GM03348 (cell line): ENCODE data around the gene CPAMD8.
A peak's percentile ranks its signal among the peaks of the same experiment; 100 is the strongest.

Experiments
- DNase-seq: peaks from one replicate; pipeline ENCODE4 v3.0.0; 2012; ENCODE audit warnings: low spot score

CPAMD8 gene

DNA sequence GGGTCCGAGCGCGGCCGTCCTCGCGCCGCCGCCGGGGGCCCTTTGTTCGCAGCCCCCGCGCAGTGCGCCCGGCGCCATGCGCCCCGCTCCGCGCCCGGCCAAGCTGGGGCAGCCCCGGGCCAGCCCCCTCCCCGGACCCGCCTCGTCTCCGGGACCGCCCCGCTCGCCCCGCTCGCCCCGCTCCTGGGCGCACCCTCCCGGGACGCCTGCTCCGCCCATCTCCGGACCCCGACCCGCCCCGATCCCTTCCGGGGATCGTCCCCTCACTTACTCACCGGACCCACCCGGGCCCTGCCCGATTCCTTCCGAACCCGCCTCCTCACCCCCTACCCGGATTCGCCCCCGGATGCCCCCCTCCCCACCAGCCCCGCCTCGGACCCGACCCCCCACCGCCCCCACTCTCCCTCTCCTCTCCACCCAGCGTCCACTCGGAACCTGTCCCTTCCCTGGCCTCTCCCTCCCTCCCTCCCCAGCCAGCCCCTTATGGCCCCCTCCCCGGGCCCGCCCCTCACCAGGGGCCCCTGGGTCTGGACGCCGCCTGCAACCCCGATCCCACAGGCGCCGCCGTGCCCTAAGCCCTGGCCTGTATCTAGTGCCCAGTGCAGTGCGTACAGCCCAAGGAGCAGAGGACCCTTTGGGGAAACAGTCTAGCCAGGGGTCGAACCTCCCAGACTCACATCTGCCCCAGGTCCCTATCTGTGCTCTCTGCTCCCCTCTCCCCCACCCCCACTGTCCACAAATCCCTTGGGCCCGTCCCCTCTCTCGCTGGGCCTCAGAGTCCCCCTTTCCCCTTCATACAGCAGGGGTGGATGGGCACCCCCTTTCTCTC, at the start of gene CPAMD8:
TSS of gene CPAMD8 (minus strand) at position 105 of the 829 bp plus-strand sequence. CDS start 168 bp downstream, outside the sequence.
- DNase-seq, result no peak

DNA sequence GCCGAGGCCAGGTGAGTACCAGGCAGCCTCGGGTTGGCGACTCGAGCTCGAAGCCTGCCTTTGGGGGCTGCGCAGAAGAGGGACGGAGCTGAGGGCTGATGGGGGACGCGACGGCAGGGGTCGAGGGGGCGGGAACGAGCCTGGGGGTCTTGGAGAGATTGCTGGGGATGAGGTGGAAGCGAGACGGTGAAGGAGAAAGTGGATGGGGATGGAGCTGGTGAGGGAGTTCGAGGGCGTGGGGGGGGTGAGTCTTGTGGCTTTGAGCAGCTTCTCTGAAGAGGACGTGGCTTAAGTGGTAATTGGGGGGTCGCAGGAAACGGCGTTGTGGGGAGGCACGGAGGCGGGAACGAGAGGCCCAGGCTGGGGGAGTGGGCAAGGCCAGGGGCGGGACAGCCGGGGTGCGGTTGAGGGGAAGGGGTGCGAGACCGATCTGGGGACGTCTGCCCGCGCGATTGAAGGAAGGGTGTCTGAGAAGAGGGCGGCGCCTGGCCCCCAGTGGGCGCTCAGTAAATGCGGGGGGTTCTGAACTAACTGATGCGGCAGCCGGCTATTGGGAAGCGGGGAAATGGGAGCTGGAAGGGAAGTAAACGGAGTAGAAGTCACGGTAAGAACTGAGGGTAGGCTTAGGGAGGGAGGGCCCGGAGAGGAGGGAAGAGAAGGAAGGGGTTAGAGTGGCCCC, 49.4 kb upstream of the CPAMD8 start:
- peak; percentile 47 for DNase-seq

DNA sequence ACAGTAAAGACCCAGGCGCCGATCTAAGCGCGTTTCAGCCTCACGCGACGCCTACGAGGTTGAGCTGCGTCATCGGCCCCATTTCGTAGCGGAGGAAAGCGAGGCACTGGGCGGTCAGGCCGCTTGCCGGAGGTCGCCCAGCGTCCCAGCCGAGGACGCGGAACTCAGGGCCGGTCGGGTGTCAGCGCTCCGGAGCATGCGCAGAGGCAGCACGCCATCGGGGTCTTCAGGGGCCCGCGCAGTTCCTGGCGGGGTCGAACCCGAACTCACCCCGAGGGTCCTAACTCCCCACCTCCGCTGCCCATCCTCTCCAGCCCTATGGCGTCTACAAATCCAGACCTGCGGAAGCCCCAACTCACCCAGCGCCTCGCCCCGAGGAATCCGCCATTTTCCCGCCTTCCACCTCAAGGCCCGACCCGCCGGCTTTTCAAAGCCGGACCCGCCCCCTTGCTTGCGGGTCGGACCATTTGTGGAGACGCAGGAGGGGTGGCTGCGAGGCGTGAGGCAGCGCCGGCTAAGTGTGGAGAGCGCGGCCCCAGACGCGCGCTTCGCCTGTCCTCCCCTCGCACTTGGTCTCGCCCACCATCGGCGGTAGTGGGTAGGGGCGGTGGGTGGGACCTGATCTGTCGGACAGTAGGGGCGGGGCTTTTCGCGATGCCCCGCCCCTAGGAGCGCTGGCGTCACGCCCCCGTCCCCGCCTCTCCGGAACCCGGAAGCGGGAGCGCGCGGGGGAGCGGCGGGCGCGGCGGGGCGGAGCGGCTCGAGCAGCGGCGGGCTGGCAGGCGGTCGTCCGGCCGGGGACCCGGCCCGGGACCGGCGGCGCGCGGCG, 48.6 kb upstream of the CPAMD8 start, which contains the start of the genes HAUS8 and MYO9B:
TSS of gene HAUS8 (minus strand) at position 418 of the 829 bp plus-strand sequence. CDS start at position 388, 30 bp downstream.
TSS of gene MYO9B (plus strand) at position 743 of the 829 bp plus-strand sequence. CDS start 25,941 bp downstream, outside the sequence.
- DNase-seq, result peak; percentile 99

DNA sequence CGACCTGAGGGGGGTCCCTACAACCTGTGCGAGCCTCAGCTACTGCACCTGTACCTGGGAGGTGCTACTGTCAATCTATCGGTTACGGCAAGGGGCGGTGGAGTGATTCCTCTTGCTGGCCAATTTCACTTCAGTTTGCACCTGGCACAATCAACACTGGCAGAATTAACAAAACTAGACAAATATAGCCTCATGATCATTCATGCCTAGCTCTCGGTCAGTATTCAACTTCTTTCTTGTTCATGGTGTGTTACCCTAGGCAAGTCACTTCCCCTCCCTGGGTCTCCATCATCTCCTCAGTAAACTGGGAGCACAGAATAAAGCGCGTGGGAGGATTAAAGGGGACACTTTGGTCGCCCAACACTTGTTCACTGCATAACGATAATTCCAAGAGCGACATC, 48.0 kb upstream of the CPAMD8 start:
- no peak for DNase-seq

DNA sequence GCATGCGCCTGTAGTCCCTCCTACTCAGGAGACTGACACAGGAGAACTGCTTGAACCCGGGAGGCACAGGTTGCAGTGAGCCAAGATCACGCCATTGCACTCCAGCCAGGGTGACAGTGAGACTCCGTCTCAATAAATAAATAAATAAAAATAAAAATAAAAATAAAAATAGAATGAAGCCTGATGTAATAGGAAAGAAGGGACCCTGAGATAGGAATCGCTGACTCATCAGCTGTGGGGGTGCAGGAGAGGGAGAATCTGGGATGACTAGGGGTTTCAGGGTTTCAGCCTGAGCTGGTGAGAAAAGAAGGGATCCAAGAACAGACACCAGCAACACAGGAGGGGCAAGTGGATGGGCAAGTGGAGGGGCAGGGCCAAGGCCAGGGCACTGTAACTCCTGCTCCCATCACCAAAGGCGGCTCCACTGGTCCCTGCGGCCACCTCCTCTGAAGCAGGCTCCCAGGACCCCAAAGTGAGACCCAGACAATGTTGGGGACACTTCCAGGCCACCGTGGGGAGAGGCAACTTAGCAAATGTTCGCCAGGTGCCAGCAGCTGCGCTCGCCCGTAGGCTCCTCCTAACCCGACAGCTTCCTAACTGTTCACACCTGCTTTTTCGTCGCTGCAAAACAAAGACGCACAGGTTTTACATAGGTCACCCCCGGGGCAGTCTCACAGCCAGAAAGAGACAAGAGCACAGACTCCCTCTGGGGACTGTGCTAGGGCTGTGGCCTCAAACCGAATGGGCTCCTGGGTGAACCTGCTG, 47.4 kb upstream of the CPAMD8 start:
- DNase-seq, result no peak

DNA sequence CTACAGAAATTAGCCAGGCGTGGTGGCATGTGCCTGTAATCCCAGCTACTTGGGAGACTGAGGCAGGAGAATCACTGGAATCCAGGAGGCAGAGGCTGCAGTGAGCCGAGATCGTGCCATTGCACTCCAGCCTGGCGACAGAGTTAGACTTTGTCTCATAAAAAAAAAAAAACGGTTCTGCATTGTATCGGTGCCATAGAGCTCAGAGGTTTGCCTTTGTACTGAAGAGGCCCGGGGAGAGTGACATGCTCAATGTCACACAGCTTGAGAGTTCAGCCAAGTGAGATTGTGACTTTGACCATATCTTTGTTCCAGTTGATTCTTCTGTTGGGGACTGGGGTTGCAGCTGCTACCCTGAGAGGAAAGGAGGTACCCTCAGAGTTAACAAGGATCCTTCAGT, 44.3 kb upstream of the CPAMD8 start:
- no peak for DNase-seq

DNA sequence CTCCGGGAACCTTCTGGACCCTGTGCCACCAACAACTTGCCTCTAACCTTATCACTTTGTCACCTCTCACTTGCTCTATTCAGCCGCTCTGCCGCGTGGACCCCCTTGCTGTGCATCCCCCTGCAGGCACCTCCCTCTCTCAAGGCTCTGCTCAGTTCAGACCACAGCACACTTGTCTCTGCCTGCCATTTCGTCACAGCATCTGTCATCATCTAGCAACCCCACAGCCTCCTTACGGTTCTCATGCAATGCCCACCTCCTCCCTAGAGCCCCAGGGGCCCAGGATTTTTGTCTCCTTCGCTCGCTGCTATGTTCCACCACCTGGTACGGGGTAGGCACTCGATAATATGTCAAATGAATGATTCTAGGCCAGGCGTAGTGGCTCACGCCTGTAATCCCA, 43.8 kb upstream of the CPAMD8 start:
- DNase-seq, result no peak

DNA sequence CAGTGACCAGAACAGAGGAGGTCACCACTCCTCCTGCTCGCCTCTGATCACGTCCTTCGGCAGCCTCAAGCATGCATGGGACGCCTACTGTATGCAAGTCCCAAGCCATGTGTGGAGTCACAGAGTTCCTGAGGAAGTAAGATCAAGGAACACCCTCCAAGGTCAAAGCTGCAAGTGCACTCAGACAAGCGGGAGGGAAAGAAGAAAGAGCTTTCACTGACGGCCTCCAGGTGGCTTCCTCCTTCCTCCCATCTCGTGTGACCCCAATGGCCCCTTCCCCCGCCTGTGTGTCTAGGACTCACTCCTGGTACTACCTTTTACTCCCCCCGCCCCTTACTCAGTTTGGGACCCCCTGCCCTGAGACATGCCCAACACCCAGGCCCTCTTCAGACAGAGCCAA, 42.6 kb upstream of the CPAMD8 start:
- no peak for DNase-seq

DNA sequence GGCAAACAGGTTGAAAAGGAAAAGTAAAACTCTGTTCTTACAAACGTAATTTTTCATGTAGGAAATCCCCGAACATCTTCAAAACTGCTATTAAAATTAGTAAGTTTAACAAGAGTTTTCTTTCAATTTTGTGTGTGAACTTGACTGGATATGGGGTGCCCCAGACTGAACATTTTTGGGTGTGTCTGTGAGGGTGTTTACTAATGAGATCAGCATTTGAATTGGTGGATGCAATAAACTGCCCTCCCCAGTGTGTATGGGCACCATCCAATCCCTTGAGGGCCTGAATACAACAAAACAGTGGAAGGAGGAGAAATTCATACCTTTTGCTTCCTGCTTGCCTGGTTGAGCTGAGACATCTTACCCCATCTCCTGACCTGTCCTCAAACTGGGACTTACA, 36.8 kb upstream of the CPAMD8 start:
- no peak for DNase-seq

DNA sequence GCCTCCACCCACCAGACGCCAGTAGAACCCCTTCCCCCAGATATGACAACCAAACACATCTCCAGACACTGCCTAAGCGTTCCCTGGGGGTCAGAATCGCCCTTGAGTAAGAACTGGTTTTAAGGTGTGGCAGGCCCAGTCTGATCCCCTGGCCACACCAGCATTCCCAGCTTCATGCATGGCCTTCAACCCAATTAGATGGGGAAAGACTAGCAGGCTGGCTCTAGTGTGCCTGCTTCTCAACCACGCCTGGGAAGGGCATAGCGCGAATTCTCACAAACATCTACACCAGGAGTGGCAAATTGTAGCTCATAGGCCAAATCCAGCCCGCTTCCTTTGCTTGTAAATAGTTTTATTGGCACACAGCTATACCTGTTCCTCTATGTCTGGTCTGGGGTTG, 35.1 kb upstream of the CPAMD8 start:
- no peak for DNase-seq

DNA sequence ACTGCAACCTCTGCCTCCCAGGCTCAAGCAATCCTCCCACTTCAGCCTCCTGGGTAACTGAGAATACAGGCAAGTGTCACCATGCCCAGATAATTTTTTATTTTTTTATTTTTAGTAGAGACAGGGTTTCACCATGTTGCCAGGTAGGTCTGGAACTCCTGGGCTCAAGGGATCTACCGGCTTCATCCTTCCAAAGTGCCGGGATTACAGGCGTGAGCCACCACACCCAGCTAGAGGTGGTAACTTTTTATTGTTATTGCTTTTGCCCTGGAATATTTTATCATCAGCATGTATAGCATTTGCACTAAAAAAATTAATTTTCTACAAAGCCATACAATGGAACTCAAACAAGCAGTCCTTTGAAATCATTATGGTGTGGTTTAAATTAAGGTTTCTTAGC, 34.6 kb upstream of the CPAMD8 start:
- no peak for DNase-seq

DNA sequence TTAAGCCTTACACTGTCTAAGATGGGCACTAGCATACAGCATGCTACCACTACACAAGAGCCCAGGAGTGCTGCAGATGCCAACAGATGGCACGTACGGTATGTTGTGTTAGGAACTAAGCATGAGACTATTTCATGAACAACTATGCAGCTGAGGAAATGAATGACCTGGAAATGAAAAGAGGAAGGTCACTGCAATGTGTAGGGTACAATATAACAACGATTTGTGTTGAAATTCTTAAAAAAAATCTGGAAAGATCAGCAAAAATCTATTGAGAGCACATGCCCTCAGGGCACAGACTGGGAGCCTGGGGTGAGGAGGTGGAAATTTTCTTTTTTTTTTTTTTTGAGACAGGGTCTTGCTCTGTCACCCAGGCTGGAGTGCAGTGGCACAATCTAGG, 34.2 kb upstream of the CPAMD8 start:
- DNase-seq, result no peak

DNA sequence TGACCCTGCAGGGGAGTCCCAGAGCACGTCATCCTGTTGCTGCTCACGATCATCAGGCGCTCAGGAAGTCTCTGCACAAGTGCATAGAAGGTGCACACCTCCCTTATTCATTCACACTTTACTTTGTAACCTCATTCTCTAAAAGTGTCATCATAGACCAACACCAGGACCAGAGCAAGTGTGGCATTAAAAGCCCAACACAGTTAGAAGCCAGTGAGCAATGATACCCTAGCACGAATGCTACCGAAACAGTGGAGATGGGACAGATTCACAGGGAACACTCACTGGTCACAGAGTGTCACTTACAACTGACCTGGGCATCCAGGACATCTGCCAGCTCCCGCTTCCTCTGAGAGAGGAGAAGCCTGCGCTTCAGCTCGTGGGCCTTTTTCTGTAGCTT, 31.6 kb upstream of the CPAMD8 start:
- DNase-seq, result no peak

DNA sequence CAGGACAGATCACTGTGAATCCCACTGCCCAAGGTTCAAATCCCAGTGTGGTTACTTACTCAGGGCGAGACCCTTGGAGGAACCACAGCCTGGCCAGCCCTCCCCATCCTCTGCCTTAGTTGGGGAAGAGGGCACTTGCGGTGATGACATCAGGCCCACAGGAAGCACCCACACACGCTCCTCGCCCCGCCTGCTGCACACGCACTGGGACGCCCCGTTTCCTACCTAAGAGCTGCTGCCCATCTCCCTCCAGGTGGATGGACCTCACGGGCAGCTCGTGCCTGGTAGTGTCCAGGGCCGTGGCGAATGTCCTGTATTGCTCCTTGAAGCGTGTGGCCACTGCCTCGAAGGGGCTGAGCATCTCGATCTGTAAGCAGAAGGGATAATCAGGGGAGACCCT, 29.0 kb upstream of the CPAMD8 start:
- DNase-seq, result no peak

DNA sequence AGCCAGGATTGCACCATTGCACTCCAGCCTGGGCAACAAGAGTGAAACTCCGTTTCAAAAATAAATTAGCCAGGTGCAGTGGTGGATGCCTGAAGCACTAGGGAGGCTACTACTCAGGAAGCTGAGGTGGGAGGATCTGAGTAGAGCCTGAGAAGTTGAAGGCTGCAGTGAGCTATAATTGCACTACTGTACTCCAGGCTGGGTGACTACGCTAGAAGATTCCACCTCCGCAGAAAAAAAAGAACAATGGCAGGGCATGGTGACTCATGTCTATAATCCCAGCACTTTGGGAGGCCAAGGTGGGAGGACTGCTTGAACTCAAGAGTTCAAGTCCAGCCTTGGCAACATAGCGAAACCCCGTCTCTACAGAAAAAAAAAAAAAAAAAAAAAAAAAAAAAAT, 28.1 kb upstream of the CPAMD8 start:
- DNase-seq, result no peak

DNA sequence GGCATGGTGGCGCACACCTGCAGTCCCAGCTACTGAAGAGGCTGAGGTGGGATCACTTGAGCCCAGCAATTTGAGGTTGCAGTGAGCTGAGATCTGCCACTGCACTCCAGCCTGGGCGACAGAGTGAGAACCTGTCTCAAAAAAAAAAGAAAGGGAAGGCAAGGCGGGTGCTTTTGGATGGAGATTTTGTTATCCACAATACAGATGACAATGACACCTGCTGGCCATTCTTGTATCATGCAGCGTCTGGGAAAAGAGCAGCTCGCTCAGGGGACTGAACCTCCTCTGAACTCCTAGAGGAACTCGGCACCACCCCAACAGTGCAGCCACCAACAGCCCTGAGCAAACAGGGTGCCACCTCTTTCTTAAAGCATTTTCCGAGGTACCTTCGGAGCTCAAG, 25.8 kb upstream of the CPAMD8 start:
- peak; percentile 80 for DNase-seq

DNA sequence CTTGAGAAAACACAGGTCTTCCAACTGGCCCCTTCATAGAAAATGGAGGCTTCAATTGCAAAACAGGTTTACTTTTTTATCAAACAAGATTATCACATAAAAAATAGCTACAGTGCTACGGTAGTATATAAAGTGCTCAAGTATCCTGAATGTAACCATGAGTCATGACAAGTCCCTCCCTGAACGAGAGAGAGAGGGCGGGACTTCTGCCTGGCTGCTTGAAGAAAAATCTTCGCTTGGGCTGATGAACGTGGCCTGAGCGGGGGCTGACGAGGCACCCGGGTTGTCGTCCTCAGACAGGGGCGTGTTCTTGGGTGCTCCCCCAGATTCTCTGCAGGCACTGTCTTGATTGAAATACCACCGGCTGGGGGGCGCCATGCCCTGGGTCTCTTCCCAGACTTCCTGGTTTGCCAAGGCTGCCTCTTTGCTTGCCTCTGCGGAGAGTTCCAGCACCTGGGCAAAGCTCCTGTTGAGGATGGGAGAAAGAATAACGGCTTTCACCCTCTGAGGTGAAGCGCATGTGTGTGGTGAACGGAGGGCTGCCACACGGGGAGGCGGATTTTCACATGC, 23.2 kb upstream of the CPAMD8 start:
- DNase-seq, result peak; percentile 46

DNA sequence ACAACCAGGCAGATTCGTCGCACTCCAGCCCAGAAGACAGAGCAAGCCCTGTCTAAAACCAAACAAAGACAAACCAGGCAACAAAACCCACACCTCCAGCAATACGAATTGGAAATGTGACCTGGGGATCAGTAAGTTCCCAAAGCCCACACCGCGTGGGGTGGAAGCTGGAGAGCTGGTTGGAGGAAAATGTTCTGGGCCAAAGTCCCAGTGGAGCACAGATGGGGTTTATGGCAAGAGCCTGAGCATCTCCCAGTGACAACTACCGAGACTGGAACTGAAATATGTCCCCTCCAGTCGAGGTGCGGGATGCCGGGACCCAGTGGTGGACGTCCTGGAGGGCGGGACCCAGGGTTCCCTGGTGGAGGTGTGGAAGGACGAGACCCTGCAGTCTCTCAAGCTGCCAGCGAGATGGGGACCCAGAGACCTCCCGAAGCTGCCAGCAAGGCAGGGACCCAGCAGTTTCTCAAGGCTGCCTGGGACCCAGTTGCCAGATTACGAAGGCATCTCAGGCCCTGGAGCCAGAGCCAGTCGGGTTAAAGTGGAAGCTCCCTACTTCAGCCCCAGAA, 22.4 kb upstream of the CPAMD8 start:
- DNase-seq, result no peak

DNA sequence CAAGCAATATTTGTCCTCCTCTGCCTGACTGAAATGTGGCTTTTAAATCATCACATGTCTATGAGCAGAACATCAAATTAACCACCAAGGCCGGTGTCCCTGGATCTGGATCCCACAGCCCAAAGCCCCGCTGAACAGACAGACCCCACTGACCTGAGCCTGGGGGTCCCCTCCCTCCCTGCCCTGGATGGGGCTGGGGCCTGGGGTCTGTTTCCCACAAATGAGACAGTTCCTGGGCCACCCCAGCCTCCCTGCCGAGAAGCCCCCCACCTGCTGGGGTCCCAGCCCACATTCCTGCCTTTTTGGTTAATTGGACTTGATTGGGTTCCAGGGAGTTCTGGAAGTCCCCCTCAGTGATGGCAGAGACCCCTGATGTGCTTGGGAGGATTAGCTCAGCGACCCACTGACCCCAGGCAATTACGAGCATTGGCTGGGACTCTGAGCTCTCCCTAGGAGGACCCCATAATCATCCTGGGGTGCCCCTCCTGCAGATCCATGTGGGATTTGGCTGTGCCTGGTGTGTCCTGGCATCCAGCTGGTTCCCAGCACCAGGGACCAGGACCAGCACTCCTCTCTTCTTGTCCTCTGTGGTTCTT, 19.4 kb upstream of the CPAMD8 start:
- no peak for DNase-seq

DNA sequence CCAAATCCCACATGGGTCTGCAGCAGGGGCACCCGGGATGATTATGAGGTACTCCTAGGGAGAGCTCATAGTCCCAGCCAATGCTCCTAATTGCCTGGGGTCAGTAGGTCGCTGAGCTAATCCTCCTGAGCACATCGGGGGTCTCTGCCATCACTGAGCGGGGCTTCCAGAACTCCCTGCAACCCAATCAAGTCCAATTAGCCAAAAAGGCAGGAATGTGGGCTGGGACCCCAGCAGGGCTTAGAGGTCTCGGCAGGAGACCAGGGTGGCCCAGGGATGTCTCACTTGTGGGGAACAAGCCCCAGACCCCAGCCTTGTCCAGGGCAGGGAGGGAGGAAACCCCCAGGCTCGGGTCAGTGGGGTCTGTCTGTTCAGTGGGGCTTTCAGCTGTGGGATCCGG, 17.1 kb upstream of the CPAMD8 start:
- DNase-seq, result no peak

DNA sequence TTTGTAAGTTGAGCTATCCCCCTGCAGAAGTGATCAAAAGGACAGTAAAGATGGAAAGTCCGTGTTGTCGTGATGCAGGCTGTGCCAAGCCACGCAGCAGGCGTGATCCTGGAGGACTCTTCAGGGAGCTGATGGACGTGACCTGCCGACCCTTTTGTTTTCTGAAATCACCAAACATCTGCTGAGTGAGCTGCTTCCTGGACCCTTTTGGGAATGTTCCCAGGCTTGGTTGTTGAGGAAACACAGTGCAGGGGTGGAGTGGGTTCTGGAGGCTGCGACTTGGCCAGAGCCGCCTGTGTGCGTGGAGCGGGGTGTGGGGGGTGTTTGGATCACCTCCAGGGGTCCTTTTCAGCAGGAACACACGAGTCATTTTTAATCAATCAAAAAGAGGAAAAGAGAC, 15.4 kb upstream of the CPAMD8 start:
- DNase-seq, result no peak
